HepG2 (cell line): ENCODE data around the gene NFATC3. TPM values are rescaled to one million over a fixed set of nuclear protein-coding genes. Genes with fewer than 3 reads are reported as not detected.

Source experiments
- ATAC-seq: fragments of 200-7000 bp; cut with Tn5 transposase; 3 replicates; pipeline ENCODE4 v1.9.1; 2020; ENCODE audit warnings: mild to moderate bottlenecking, moderate library complexity
- BruUV-seq: library from RNA; stranded (reverse); fragments of 400-500 nt; replicated peaks from 2 replicates; lab custom pipeline; 2021; lab: Mats Ljungman, UMichigan
- CTCF ChIA-PET: fragments of 300-600 bp; formaldehyde crosslinking; extraction: SDS; loops from one replicate; lab custom pipeline; 2021; ENCODE audit warnings: low total read pairs, inconsistent platforms, low intra/inter-chr PET ratio; lab: Yijun Ruan, JAX
- POLR2A ChIA-PET: fragments of 350-600 bp; sonication (Branson Sonifier 250); formaldehyde crosslinking; loops from one replicate; lab custom pipeline; 2020; ENCODE audit warnings: antibody characterized with exemption, inconsistent platforms; lab: Yijun Ruan, JAX
- DNase-seq: peaks from one replicate; pipeline ENCODE4 v3.0.0-alpha.2; 2015; ENCODE audit warnings: low spot score
- FAIRE-seq: peaks from 3 replicates; lab custom pipeline; 2011; peaks lifted over from hg19 to GRCh38; lab: Jason Lieb, UNC
- H2AFZ ChIP-seq: one replicate; pipeline ENCODE4 v1.6.1; 2011; ENCODE audit warnings: low read length, inconsistent platforms
- H3K27ac ChIP-seq: fragments of 300-600 bp; 3 replicates; pipeline ENCODE4 v1.8.0; 2011; ENCODE audit warnings: mixed run types, mild to moderate bottlenecking, mixed read lengths, low read length, inconsistent platforms; ENCODE audit not compliant: insufficient read depth; ENCODE audit errors: extremely low read length
- H3K27me3 ChIP-seq, 2 experiments: fragments of 200-600 bp in 1 of 2; 2 replicates in 1 of 2; 3 replicates in 1 of 2; pipeline versions ENCODE4 v1.6.0 to v1.8.0; 2011; ENCODE audit warnings: low read length in 2 of 2, mild to moderate bottlenecking in 2 of 2, moderate library complexity in 2 of 2, inconsistent platforms in 1 of 2; ENCODE audit not compliant: insufficient read depth in 2 of 2, control insufficient read depth in 1 of 2
- H3K36me3 ChIP-seq, 2 experiments: fragments of 200-600 bp in 1 of 2; replicated peaks in 1 of 2; 2 replicates in 1 of 2; 3 replicates in 1 of 2; pipeline versions ENCODE4 v1.5.1 to v1.8.0; 2011; ENCODE audit warnings: low read length in 2 of 2, inconsistent platforms in 1 of 2; ENCODE audit not compliant: insufficient read depth in 2 of 2, control insufficient read depth in 1 of 2
- H3K4me1 ChIP-seq: 2 replicates; pipeline ENCODE4 v1.5.1; 2012; ENCODE audit warnings: low read length, inconsistent platforms; ENCODE audit not compliant: insufficient read depth
- H3K4me2 ChIP-seq: 2 replicates; pipeline ENCODE4 v1.6.0; 2011; ENCODE audit warnings: low read depth, low read length, inconsistent platforms
- H3K4me3 ChIP-seq, 3 experiments: fragments of 200-600 bp in 1 of 3; sonication (generic), shearing (Covaris generic) in 1 of 3; replicated peaks in 1 of 3; 2 replicates each; pipeline ENCODE4 v1.5.1; 2011 to 2016; ENCODE audit warnings: low read length in 3 of 3, inconsistent platforms in 2 of 3, low read depth in 2 of 3, mild to moderate bottlenecking in 2 of 3, control low read depth in 1 of 3, mixed read lengths in 1 of 3; ENCODE audit not compliant: insufficient read depth in 1 of 3
- H3K79me2 ChIP-seq: one replicate; pipeline ENCODE4 v1.6.1; 2011; ENCODE audit warnings: low read length, inconsistent platforms; ENCODE audit not compliant: insufficient read depth
- H3K9ac ChIP-seq: 2 replicates; pipeline ENCODE4 v1.6.0; 2011; ENCODE audit warnings: mild to moderate bottlenecking, low read depth, low read length, inconsistent platforms; ENCODE audit not compliant: insufficient read depth
- H3K9me3 ChIP-seq: 2 replicates; pipeline ENCODE4 v1.5.1; 2012; ENCODE audit warnings: mild to moderate bottlenecking, low read length
- H4K20me1 ChIP-seq: 2 replicates; pipeline ENCODE4 v1.6.0; 2011; ENCODE audit warnings: inconsistent platforms, mild to moderate bottlenecking, low read length, moderate library complexity; ENCODE audit not compliant: insufficient read depth
- DNMT1 ChIP-seq: sonication (generic); formaldehyde crosslinking; IDR thresholded peaks from 2 replicates; pipeline ENCODE4 v1.5.1; 2020; ENCODE audit warnings: mild to moderate bottlenecking, missing genetic modification reagents
- SKI ChIP-seq: fragments of 450-650 bp; IDR thresholded peaks from one replicate; pipeline ENCODE4 v1.6.1; 2018; ENCODE audit warnings: mild to moderate bottlenecking; ENCODE audit not compliant: partially characterized antibody
- SNAPC2 ChIP-seq: sonication (generic); formaldehyde crosslinking; IDR thresholded peaks from 2 replicates; pipeline ENCODE4 v1.8.1; 2022; ENCODE audit warnings: mild to moderate bottlenecking, missing genetic modification reagents
- TCF12 ChIP-seq, 2 experiments: fragments of 450-650 bp in 1 of 2; sonication (generic) in 1 of 2; formaldehyde crosslinking in 1 of 2; IDR thresholded peaks; 2 replicates each; pipeline versions ENCODE4 v1.6.1 to v1.8.0; 2017 to 2022; ENCODE audit warnings: antibody characterized with exemption in 1 of 2, mild to moderate bottlenecking in 1 of 2, missing genetic modification reagents in 1 of 2, moderate library complexity in 1 of 2
- THYN1 ChIP-seq: sonication (generic); formaldehyde crosslinking; IDR thresholded peaks from 2 replicates; pipeline ENCODE4 v1.8.1; 2023; ENCODE audit warnings: low read depth, mild to moderate bottlenecking, moderate library complexity, missing genetic modification reagents, borderline replicate concordance
- ZNF530 ChIP-seq: sonication (generic); formaldehyde crosslinking; IDR thresholded peaks from 2 replicates; pipeline ENCODE4 v1.5.0; 2020; ENCODE audit warnings: low read depth, mild to moderate bottlenecking, missing genetic modification reagents
- ZNF563 ChIP-seq: sonication (generic); formaldehyde crosslinking; IDR thresholded peaks from 2 replicates; pipeline ENCODE4 v1.8.0; 2022; ENCODE audit warnings: mild to moderate bottlenecking, moderate library complexity, missing genetic modification reagents
- WGBS: methylation state at CpG from one replicate; pipeline ENCODE4 v1.1.6; 2017; ENCODE audit warnings: low lambda C conversion rate; 5-methylcytosine and 5-hydroxymethylcytosine counted together
- in situ Hi-C: cut with HindIII; loops from 2 replicates; pipeline ENCODE4 v1.10.0; 2017; ENCODE audit warnings: low pct_unique_long_range_greater_than_20kb; ENCODE audit not compliant: extremely low pct_ligation_motif_present
- intact Hi-C: fragments of 100-400 bp; cut with micrococcal nuclease; formaldehyde crosslinking; loops from one replicate; pipeline ENCODE4 v1.10.0; 2022; ENCODE audit not compliant: unreplicated experiment
- polyA plus RNA-seq, 8 experiments: library from polyadenylated mRNA; depleted of rRNA in 3 of 8; stranded (reverse) in 7 of 8; unstranded in 1 of 8; fragments of >200 nt; fragmentation: Illumina TruSeq in 4 of 8; extraction: Trizol in 4 of 8; gene quantifications; 2 replicates each; pipeline versions ENCODE4 v1.2.1 to v1.2.3, GENCODE V29; 2011 to 2016; ENCODE audit warnings: low read depth in 4 of 8, missing spikeins in 1 of 8, mixed read lengths in 1 of 8; ENCODE audit not compliant: insufficient read depth in 1 of 8
- total RNA-seq, 5 experiments: library from RNA; depleted of rRNA; stranded (reverse); fragments of >200 nt; fragmentation: Illumina TruSeq; extraction: Trizol; gene quantifications; 2 replicates each; pipeline ENCODE4 v1.2.3, GENCODE V29; 2016; ENCODE audit warnings: low read depth in 1 of 5
- TF ChIP-seq, protein P1 (sequence below): sonication (generic); formaldehyde crosslinking; IDR thresholded peaks from 2 replicates; pipeline ENCODE4 v1.8.1; 2023; ENCODE audit warnings: mild to moderate bottlenecking, inconsistent platforms, moderate library complexity, missing genetic modification reagents, borderline replicate concordance

NFATC3 gene
- total and polyA plus RNA-seq, 2 of the 13 experiments (the other 11 are each of a cell fraction or from before 2014, with no cell fraction given), result 52.6 to 62.7 TPM

DNA sequence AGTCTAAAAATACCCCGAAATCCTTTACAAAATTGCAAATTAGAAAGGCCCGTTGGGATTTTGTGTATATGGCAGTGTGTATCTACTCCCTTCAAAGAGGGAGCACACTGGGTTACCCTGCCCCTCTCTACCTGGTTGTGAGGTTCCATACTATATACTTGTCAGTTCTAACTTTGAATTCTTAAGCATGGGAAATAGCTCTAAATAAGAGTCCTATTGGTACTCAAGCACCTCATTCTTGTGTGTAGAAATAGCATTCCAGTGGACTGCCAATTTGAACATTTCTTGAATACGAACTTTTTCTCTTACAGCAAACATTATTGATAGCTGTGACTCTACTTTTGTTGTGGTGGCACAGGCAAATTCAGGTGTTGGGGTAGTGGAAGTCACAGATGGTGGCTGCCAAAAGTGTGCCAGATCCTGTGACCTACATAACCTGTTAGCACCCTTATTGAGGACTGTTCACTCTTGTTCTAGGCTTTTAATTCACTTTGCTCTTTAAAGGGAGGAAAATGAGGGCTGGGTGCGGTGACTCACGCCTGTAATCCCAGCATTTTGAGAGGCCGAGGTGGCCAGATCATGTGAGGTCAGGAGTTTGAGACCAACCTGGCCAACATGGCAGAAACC lies 134.7 kb downstream of the NFATC3 start:
- no TSS peak for BruUV-seq
- no peaks in the 10 kb centered on the region for H3K27me3 ChIP-seq
- CTCF ChIA-PET, result no interaction called here
- H3K9me3 ChIP-seq, result no peaks in the 10 kb centered on the region
- FAIRE-seq, result no peak
- no peak for DNase-seq
- H3K9ac ChIP-seq, result no peak overlapping the region
- no peak overlapping the region for H3K4me3 ChIP-seq
- H3K27ac ChIP-seq, result peak overlapping the region; percentile 0
- in situ Hi-C loops, result no loop called here
- no peak for ATAC-seq
- no peak overlapping the region for H3K4me2 ChIP-seq
- peaks cover 17% of the 10 kb centered on the region for H3K4me1 ChIP-seq
- POLR2A ChIA-PET, result interaction anchor here (1.4 to 2.1 kb wide), 4 partner anchors 16 to 135 kb away, joined by 3 to 7 read pairs (median 3); partner anchors contain the start of genes NFATC3, PRMT7 and SLC7A6OS
- intact Hi-C loops, result no loop called here
- WGBS, result 97% methylated on average over 6 of the region's 6 CpGs
- peaks cover 7 to 38% of the 10 kb centered on the region in 2 experiments for H3K36me3 ChIP-seq
- H4K20me1 ChIP-seq, result no peaks in the 10 kb centered on the region
- no peaks in the 10 kb centered on the region for H3K79me2 ChIP-seq
- H2AFZ ChIP-seq, result no peak overlapping the region
- TF ChIP-seq TCF12 (IDR thresholded peaks at IDR 0.05) (no peak), TCF12 (CRISPR knock-in tag; IDR thresholded peaks at IDR 0.05) (no peak), DNMT1 (CRISPR knock-in tag) (no peak), ZNF563 (no peak), ZNF530 (CRISPR knock-in tag) (no peak), SKI (no peak), THYN1 (CRISPR knock-in tag) (no peak), SNAPC2 (CRISPR knock-in tag) (no peak)
- TF ChIP-seq, protein P1, sequence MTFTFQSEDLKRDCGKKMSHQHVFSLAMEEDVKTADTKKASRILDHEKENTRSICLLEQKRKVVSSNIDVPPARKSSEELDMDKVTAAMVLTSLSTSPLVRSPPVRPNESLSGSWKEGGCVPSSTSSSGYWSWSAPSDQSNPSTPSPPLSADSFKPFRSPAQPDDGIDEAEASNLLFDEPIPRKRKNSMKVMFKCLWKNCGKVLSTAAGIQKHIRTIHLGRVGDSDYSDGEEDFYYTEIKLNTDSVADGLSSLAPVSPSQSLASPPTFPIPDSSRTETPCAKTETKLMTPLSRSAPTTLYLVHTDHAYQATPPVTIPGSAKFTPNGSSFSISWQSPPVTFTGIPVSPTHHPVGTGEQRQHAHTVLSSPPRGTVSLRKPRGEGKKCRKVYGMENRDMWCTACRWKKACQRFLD, result no peak
